ENCODE data around the gene HHIPL1.

Gene HHIPL1

GRCh38 chr14:99650189-99650588 is 5.3 kb downstream of the HHIPL1 start:
- no peak for TF ChIP-seq CTCF (IDR thresholded peaks at IDR 0.05; ENCODE audit: control insufficient read depth, insufficient read depth, low read depth, low read length, missing control alignments)
- H3K4me3 ChIP-seq (ENCODE audit: control insufficient read depth, low read depth, low read length): no peak overlapping the region
- no peak for DNase-seq (ENCODE audit: low read depth)

GRCh38 chr14:99651953-99652746 is 7.2 kb downstream of the HHIPL1 start:
- DNase-seq (ENCODE audit: low read depth): no peak
- no peak for TF ChIP-seq CTCF (IDR thresholded peaks at IDR 0.05; ENCODE audit: control insufficient read depth, insufficient read depth, low read depth, low read length, missing control alignments)

GRCh38 chr14:99654235-99654985 is 9.5 kb downstream of the HHIPL1 start:
- no peak overlapping the region for H3K4me3 ChIP-seq (ENCODE audit: control insufficient read depth, low read depth, low read length)
- no peak for TF ChIP-seq CTCF (IDR thresholded peaks at IDR 0.05; ENCODE audit: control insufficient read depth, insufficient read depth, low read depth, low read length, missing control alignments)
- peak; percentile 39 for DNase-seq (ENCODE audit: low read depth)

More at GRCh38 chr14:99651953-99652746, 7.2 kb downstream of the HHIPL1 start:
- H3K4me3 ChIP-seq (ENCODE audit: control insufficient read depth, low read depth, low read length): no peak overlapping the region

DNA sequence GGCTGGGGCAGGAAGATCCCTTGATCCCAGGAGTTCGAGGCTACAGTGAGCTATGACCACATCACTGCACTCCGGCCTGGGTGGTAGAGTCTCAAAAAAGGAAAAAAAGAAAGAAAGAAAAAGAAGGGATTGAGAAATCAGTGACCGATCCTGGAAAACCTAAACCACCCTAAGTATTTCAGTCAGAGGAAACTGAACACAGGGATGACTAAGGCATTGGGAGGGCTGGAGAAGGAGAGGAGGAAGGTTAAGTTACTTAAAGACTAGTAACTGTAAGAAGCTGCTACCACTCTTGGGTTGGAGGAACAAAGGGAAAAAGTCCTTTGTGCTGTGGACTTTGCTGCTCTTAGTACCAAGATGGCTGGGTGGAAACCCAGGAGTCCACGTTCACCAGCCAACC is 10.6 kb downstream of the HHIPL1 start:
- TF ChIP-seq CTCF (IDR thresholded peaks at IDR 0.05; ENCODE audit: control insufficient read depth, insufficient read depth, low read depth, low read length, missing control alignments): no peak
- no peak overlapping the region for H3K4me3 ChIP-seq (ENCODE audit: control insufficient read depth, low read depth, low read length)
- DNase-seq (ENCODE audit: low read depth): peak; percentile 23

DNA sequence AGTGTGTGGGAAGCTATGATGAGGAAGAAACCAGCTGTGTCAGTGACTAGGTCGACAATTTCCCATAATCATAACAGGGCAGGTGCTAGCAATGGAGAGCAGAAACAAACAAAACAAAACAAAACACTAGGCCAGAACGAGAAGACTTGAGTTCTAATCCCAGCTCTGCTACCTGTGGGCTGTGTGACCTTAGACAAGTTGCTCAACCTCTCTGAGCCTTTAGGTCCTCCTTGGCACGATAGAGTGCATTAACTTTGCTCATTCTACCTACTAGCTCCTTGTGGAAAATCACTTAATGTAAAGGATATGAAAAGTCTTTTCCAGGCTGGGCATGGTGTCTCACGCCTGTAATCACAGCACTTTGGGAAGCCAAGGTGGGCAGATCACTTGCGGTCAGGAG is 11.2 kb downstream of the HHIPL1 start:
- no peak for TF ChIP-seq CTCF (IDR thresholded peaks at IDR 0.05; ENCODE audit: control insufficient read depth, insufficient read depth, low read depth, low read length, missing control alignments)
- H3K4me3 ChIP-seq (ENCODE audit: control insufficient read depth, low read depth, low read length): no peak overlapping the region
- DNase-seq (ENCODE audit: low read depth): no peak

GRCh38 chr14:99657645-99658155 is 12.8 kb downstream of the HHIPL1 start:
- no peak for TF ChIP-seq CTCF (IDR thresholded peaks at IDR 0.05; ENCODE audit: control insufficient read depth, insufficient read depth, low read depth, low read length, missing control alignments)
- no peak for DNase-seq (ENCODE audit: low read depth)
- H3K4me3 ChIP-seq (ENCODE audit: control insufficient read depth, low read depth, low read length): no peak overlapping the region

All from AG09309 (cell line).